Peyer's patch (tissue), 4 donors: ENCODE data around the gene ZNF844. TPM values are rescaled to one million over a fixed set of nuclear protein-coding genes. Genes with fewer than 3 reads are reported as not detected.

ENCODE experiments used
- DNase-seq, 3 donors: peaks; one replicate each; pipeline ENCODE4 v3.0.0-alpha.2; 2017 to 2019
- H3K27ac ChIP-seq, 4 donors: fragments of 200-600 bp; sonication (generic); one replicate each; pipeline ENCODE4 v1.5.1; 2016 to 2019
- H3K27me3 ChIP-seq, 2 donors: fragments of 200-600 bp; sonication (generic); one replicate each; pipeline ENCODE4 v1.5.1; 2019
- H3K36me3 ChIP-seq, 3 donors: fragments of 200-600 bp; sonication (generic); one replicate each; pipeline ENCODE4 v1.5.1; 2016 to 2019
- H3K4me1 ChIP-seq, 4 donors: fragments of 200-600 bp; sonication (generic); one replicate each; pipeline ENCODE4 v1.5.1; 2016 to 2019
- H3K4me3 ChIP-seq, 4 donors: fragments of 200-600 bp; sonication (generic); 1 replicate in 3 of 4; 2 replicates in 1 of 4; pipeline ENCODE4 v1.5.1; 2016 to 2019; ENCODE audit warnings: mild to moderate bottlenecking in 1 of 4
- H3K9me3 ChIP-seq, 4 donors: fragments of 200-600 bp; sonication (generic); one replicate each; pipeline ENCODE4 v1.5.1; 2016 to 2019; ENCODE audit warnings: mild to moderate bottlenecking in 1 of 4
- POLR2A ChIP-seq, 2 donors: fragments of 450-650 bp; IDR thresholded peaks; one replicate each; pipeline ENCODE4 v1.5.1; 2017; ENCODE audit warnings: antibody characterized with exemption in 2 of 2, mild to moderate bottlenecking in 2 of 2, moderate library complexity in 2 of 2
- small RNA-seq, 2 donors: library from RNA; depleted of rRNA; stranded (forward); fragments of <200 nt; gene quantifications; one replicate each; pipeline ENCODE3, GENCODE V24; 2016
- total RNA-seq, 4 donors: library from RNA; depleted of rRNA; stranded (reverse); fragments of >200 nt; gene quantifications; one replicate each; pipeline ENCODE4 v1.1.0, GENCODE V29; 2016
- TF ChIP-seq, protein P1 (sequence below), 6 experiments: fragments of 450-650 bp in 4 of 6; fragments of 200-600 bp in 2 of 6; sonication (generic) in 1 of 6; IDR thresholded peaks; one replicate each; pipeline ENCODE4 v1.5.1; 2017 to 2019; ENCODE audit warnings: antibody characterized with exemption in 6 of 6, mild to moderate bottlenecking in 3 of 6, moderate library complexity in 1 of 6

ZNF844 gene
- total RNA-seq, 4 donors from 2014 or later: 7.0 to 16.5 (median 9.6) TPM

DNA sequence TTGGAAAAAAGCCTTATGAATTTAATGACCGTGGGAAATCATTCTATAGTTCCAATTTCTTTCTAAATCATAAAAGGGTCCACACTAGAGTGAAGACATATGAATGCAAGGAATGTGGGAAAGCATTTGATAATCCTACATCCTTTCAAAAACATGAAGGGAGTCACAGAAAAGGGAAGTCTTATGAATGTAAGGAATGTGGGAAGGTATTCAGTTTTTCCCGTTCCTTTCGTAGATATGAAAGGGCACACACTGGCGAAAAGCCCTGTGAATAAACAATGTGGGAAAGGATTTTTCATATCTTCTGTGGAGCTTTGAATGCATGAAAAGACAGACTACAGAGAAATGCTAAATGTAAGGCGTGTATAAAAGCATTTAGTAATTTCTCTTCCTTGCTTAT lies 48.6 kb downstream of the ZNF844 start:
- Histone ChIP-seq H3K27ac (no peak overlapping the region), H3K9me3 (peaks cover 0 to 3% (median 0%) of the 10 kb centered on the region in 4 donors)

DNA sequence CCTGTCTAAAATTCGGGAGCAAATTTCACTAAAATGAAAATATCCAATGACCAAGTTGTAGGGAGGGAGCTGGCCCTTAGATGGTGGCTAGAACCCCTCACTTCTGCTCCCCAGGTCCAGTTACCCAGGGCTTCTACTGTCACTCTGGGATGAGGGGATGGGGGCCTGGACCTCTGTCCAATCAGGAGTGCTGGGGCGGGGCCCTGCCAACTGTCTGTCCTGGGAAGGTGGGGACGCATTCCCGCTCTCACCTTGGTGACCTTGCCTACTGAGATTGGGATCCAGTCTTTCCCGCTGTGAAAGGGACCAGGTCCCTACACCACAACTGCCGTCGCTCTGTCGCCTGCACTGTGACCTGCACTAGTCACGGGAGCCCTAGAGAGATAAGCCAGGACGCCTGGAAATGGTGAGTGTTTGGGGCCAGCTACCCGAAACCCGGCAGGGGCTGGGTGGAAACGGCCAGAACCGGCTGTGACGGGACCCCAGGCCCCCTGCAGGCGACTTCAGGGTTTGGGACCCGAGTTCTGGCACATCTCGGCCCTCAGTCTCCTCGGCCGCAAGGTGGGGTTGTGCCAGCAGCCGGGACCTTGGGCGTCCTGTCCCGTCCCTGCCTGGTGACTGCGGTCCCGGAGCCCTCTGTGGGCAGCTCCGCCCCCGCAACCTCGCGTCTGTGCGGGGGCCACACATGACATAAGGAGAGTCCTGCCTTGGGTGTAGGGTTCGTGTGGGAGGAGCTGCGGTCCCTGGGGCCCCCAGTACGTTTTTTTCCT lies 52.9 kb downstream of the ZNF844 start:
- Histone ChIP-seq H3K27ac (no peak overlapping the region), H3K36me3 (no peaks in the 10 kb centered on the region), H3K4me1 (no peaks in the 10 kb centered on the region), H3K27me3 (no peaks in the 10 kb centered on the region), H3K4me3 (no peak overlapping the region), H3K9me3 (no peaks in the 10 kb centered on the region)
- DNase-seq: no peak
- TF ChIP-seq, protein P1, sequence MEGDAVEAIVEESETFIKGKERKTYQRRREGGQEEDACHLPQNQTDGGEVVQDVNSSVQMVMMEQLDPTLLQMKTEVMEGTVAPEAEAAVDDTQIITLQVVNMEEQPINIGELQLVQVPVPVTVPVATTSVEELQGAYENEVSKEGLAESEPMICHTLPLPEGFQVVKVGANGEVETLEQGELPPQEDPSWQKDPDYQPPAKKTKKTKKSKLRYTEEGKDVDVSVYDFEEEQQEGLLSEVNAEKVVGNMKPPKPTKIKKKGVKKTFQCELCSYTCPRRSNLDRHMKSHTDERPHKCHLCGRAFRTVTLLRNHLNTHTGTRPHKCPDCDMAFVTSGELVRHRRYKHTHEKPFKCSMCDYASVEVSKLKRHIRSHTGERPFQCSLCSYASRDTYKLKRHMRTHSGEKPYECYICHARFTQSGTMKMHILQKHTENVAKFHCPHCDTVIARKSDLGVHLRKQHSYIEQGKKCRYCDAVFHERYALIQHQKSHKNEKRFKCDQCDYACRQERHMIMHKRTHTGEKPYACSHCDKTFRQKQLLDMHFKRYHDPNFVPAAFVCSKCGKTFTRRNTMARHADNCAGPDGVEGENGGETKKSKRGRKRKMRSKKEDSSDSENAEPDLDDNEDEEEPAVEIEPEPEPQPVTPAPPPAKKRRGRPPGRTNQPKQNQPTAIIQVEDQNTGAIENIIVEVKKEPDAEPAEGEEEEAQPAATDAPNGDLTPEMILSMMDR (IDR thresholded peaks at IDR 0.05): no peak
- no peak for TF ChIP-seq POLR2A (IDR thresholded peaks at IDR 0.05)

More for the DNA sequence above, 48.6 kb downstream of the ZNF844 start:
- TF ChIP-seq, protein P1 (IDR thresholded peaks at IDR 0.05): no peak
- TF ChIP-seq POLR2A (IDR thresholded peaks at IDR 0.05): no peak
- Histone ChIP-seq H3K27me3 (no peaks in the 10 kb centered on the region), H3K4me3 (no peak overlapping the region), H3K36me3 (no peaks in the 10 kb centered on the region), H3K4me1 (no peaks in the 10 kb centered on the region)
- DNase-seq: no peak

DNA sequence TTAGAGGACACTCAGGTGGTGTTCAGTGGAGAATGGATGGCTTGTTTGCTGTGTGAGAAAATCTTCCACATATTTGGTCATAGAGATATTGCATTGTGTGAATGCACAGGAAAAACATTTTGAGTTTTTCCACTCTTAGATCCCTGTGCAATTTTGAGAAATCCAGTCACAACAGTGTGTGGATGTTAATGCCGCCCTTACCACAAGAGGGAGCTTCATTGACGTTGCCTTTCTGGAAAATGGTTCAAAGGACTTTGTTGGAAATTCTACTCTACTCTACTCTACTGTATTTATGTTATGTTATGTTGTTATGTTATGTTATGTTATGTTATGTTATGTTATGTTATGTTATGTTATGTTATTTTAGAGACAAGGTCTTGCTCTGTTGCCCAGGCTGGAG lies 62.2 kb downstream of the ZNF844 start:
- no peaks in the 10 kb centered on the region for H3K27me3 ChIP-seq
- H3K4me1 ChIP-seq: no peaks in the 10 kb centered on the region
- TF ChIP-seq, protein P1 (IDR thresholded peaks at IDR 0.05): peak in 5 of 6 experiments; percentile 30 to 55 (median 49)
- no peak for TF ChIP-seq POLR2A (IDR thresholded peaks at IDR 0.05)
- H3K4me3 ChIP-seq: no peak overlapping the region
- no peak overlapping the region for H3K27ac ChIP-seq
- DNase-seq: peak in 1 of 3 donors; percentile 54
- peaks cover 0 to 8% (median 0%) of the 10 kb centered on the region in 4 donors for H3K9me3 ChIP-seq
- H3K36me3 ChIP-seq: no peaks in the 10 kb centered on the region

Small RNAs within 50 kb of the gene (small RNA-seq; reads per million reads assigned to genes)
- 0 reads per million in 2 donors for gene RF00019
- 0 to 0.13 reads per million in 2 donors for gene RNA5SP465
- gene RNA5SP466: 0 reads per million in 2 donors
- gene RNA5SP467: 0 reads per million in 2 donors

Other genes starting within 250 kb of the ZNF844 start
- 10 to 100 TPM; 11.6 to 30.5 (median 23.4) TPM for gene ZNF439, start 216.0 kb upstream of the ZNF844 start, total RNA-seq
- gene ZNF69, start 176.9 kb upstream of the ZNF844 start, total RNA-seq: 10 to 100 TPM in 3 of 4 donors, 1 to 10 TPM in 1; 8.9 to 19.8 (median 14.5) TPM
- 10 to 100 TPM; 31.5 to 37.8 (median 34.7) TPM for gene ZNF700, start 139.6 kb upstream of the ZNF844 start, total RNA-seq
- gene ZNF763, start 99.7 kb upstream of the ZNF844 start, total RNA-seq: 10 to 100 TPM in 1 of 4 donors, 1 to 10 TPM in 3; 4.1 to 18.6 (median 8.3) TPM
- 1 to 10 TPM in 2 of 4 donors, under 1 TPM in 1, not detected in 1; 0.35 to 3.5 (median 1.7) TPM for gene ZNF433, start 29.1 kb upstream of the ZNF844 start, total RNA-seq
- not detected for gene ZNF878, start 11.8 kb upstream of the ZNF844 start, total RNA-seq
- gene ZNF20, start 75.6 kb downstream of the ZNF844 start, total RNA-seq: 1 to 10 TPM in 3 of 4 donors, under 1 TPM in 1; 0.88 to 9.5 (median 7.6) TPM
- 1 to 10 TPM; 1.7 to 5.8 (median 3.9) TPM for gene ZNF625, start 92.0 kb downstream of the ZNF844 start, total RNA-seq
- 10 to 100 TPM in 2 of 4 donors, 1 to 10 TPM in 2; 6.4 to 26.4 (median 9.8) TPM for gene ZNF136, start 98.4 kb downstream of the ZNF844 start, total RNA-seq
- 10 to 100 TPM; 16.6 to 33.8 (median 26.6) TPM for gene ZNF44, start 230.2 kb downstream of the ZNF844 start, total RNA-seq